Measurements from ENCODE around the gene CASP2.
A peak's percentile ranks its signal among the peaks of the same experiment; 100 is the strongest.

The CASP2 gene

DNA sequence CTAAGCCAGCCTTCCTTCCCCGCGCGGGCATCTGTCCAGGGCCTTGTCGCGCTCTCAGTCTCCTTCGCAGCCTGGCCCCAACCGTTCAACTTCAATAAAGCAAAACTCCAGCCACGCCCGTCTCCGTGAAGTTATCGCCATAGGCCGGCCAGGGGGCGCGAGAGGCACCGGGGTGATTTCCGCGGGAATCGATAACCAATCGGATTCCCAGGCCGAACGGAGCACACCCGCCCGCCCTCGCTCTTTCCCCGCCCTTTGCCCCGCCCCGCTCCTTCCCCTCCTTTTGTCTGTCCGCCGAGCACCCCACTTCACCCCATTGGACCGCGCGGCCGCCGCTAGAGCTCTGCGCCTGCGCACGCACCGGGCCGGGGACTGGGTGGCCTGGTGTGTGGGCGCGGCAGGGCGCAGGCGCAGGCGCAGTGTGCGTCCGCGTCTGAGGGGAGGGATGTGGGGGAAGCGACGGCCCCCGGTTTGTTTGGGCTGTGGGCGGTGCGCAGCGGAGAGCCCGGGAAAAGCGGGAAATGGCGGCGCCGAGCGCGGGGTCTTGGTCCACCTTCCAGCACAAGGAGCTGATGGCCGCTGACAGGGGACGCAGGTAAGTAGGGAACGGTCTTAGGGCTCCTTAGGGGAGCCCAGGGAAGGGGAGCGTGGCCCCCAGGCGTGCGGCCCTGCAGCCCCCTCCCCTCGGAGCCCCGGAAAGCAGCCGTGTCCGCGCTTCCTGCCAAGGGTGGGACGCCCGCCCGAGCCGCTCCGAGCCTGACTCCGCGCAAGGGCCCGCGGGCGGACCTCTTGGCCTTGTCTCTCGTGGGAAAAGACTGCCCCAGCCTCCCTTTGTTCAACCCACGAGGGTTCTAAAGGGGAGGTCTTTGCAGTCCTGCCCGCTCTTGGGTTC is at the start of gene CASP2:
Gene CASP2 (plus strand): TSS at position 417 of the 892 bp plus-strand sequence. CDS start 105 bp downstream, at position 522.
- H3K9me3 ChIP-seq (ENCODE audit: control insufficient read depth in 1 of 2, low read length in 2 of 2) = no peaks in the 10 kb centered on the region
- peak within 1 kb of the TSS; percentile 77 for H3K27ac ChIP-seq (ENCODE audit: low read depth, low read length)
- peak within 1 kb of the TSS; percentile 84 to 88 for H3K4me3 ChIP-seq (ENCODE audit: low read depth in 1 of 2, low read length in 2 of 2)
- H3K36me3 ChIP-seq (ENCODE audit: control insufficient read depth in 1 of 2, insufficient read depth in 2 of 2, low read length in 2 of 2) = peaks cover 0 to 23% of the 10 kb centered on the region in 2 donors
- peak within 1 kb of the TSS; percentile 55 to 87 for H3K9ac ChIP-seq (ENCODE audit: low read depth in 1 of 2, low read length in 2 of 2)
- peaks cover 48 to 55% of the 10 kb centered on the region in 2 donors for H3K4me1 ChIP-seq (ENCODE audit: control insufficient read depth in 1 of 2, insufficient read depth in 2 of 2, low read length in 2 of 2)
- H3K27me3 ChIP-seq (ENCODE audit: control insufficient read depth in 1 of 2, insufficient read depth in 2 of 2, low read length in 2 of 2) = no peaks in the 10 kb centered on the region

DNA sequence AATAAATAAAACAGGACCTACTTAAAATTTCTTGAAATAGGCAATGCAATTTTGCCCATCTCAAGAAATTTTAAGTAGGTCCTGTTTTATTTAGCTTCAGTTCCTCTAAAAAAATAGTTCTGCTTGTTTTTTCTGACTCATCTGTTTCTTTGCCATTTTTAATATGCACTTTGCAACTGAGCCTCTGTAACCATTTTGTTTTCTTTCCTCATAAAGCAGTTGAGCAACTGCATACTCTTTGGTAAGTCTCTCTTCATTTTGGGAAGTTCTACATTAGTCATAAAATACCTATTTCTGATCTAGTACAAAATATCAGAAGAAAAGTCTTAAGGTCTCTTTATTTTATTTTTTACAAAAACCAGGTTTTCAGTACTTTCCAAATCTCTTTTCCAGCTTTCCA is 48.3 kb upstream of the CASP2 start:
- Histone ChIP-seq H3K27me3 (ENCODE audit: control insufficient read depth in 1 of 2, insufficient read depth in 2 of 2, low read length in 2 of 2) (no peaks in the 10 kb centered on the region), H3K36me3 (ENCODE audit: control insufficient read depth in 1 of 2, insufficient read depth in 2 of 2, low read length in 2 of 2) (no peaks in the 10 kb centered on the region), H3K9me3 (ENCODE audit: control insufficient read depth in 1 of 2, low read length in 2 of 2) (peaks cover 0 to 10% of the 10 kb centered on the region in 2 donors), H3K9ac (ENCODE audit: low read depth in 1 of 2, low read length in 2 of 2) (no peak overlapping the region), H3K4me3 (ENCODE audit: low read depth in 1 of 2, low read length in 2 of 2) (no peak overlapping the region), H3K4me1 (ENCODE audit: control insufficient read depth in 1 of 2, insufficient read depth in 2 of 2, low read length in 2 of 2) (peaks cover 16 to 17% of the 10 kb centered on the region in 2 donors), H3K27ac (ENCODE audit: low read depth, low read length) (no peak overlapping the region)

- no peaks in the 10 kb centered on the region for H3K36me3 ChIP-seq (ENCODE audit: control insufficient read depth in 1 of 2, insufficient read depth in 2 of 2, low read length in 2 of 2)
- no peak overlapping the region for H3K9ac ChIP-seq (ENCODE audit: low read depth in 1 of 2, low read length in 2 of 2)
- no peak overlapping the region for H3K27ac ChIP-seq (ENCODE audit: low read depth, low read length)
- no peak overlapping the region for H3K4me3 ChIP-seq (ENCODE audit: low read depth in 1 of 2, low read length in 2 of 2)
- H3K9me3 ChIP-seq (ENCODE audit: control insufficient read depth in 1 of 2, low read length in 2 of 2) = peaks cover 0 to 10% of the 10 kb centered on the region in 2 donors
- peaks cover 20 to 23% of the 10 kb centered on the region in 2 donors for H3K4me1 ChIP-seq (ENCODE audit: control insufficient read depth in 1 of 2, insufficient read depth in 2 of 2, low read length in 2 of 2)
- no peaks in the 10 kb centered on the region for H3K27me3 ChIP-seq (ENCODE audit: control insufficient read depth in 1 of 2, insufficient read depth in 2 of 2, low read length in 2 of 2)
These were observed 47.6 kb upstream of the CASP2 start for GRCh38 chr7:143240291-143241168.

DNA sequence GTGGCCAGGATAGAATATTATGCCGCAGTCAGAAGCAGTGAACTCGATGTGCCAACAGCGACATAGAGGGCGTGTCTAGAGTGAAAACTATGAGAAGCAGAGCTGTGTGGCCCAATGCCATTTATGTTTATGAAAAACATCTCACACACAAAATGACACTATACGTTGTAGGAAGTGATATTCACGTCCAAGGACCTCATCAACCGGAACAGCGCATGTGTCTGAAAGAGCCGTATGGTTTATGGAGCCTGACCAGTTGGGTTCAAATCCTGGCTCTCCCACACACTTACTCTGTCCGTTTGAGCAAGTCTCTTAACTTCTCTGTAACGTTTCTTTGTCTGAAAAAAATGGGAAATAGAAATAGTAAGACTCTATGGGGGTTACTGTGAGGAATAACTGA is 45.8 kb upstream of the CASP2 start:
- H3K4me1 ChIP-seq (ENCODE audit: control insufficient read depth in 1 of 2, insufficient read depth in 2 of 2, low read length in 2 of 2) = peaks cover 23 to 25% of the 10 kb centered on the region in 2 donors
- H3K4me3 ChIP-seq (ENCODE audit: low read depth in 1 of 2, low read length in 2 of 2) = no peak overlapping the region
- H3K9me3 ChIP-seq (ENCODE audit: control insufficient read depth in 1 of 2, low read length in 2 of 2) = no peaks in the 10 kb centered on the region
- no peak overlapping the region for H3K27ac ChIP-seq (ENCODE audit: low read depth, low read length)
- H3K36me3 ChIP-seq (ENCODE audit: control insufficient read depth in 1 of 2, insufficient read depth in 2 of 2, low read length in 2 of 2) = no peaks in the 10 kb centered on the region
- no peak overlapping the region for H3K9ac ChIP-seq (ENCODE audit: low read depth in 1 of 2, low read length in 2 of 2)
- no peaks in the 10 kb centered on the region for H3K27me3 ChIP-seq (ENCODE audit: control insufficient read depth in 1 of 2, insufficient read depth in 2 of 2, low read length in 2 of 2)

DNA sequence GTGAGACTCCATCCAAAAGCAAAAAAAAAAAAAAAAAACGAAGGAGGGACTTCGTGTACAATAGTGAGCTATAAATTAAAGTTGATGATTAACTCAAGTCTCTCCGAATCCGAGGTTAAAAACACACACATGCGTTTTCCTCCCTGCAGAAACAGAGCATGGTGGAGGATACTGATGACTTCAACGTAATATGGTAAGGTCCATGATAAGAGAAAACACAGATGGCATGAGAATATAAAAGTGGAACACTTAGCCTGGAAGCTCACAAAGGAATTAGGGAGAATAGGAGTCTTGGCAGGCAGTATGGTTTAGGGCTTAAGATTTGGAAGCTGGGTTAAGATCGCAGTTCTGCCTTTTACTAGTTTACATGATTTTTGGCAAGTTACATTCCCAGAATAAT is 45.0 kb upstream of the CASP2 start:
- Histone ChIP-seq H3K4me1 (ENCODE audit: control insufficient read depth in 1 of 2, insufficient read depth in 2 of 2, low read length in 2 of 2) (peaks cover 23 to 28% of the 10 kb centered on the region in 2 donors), H3K9ac (ENCODE audit: low read depth in 1 of 2, low read length in 2 of 2) (no peak overlapping the region), H3K27ac (ENCODE audit: low read depth, low read length) (no peak overlapping the region), H3K36me3 (ENCODE audit: control insufficient read depth in 1 of 2, insufficient read depth in 2 of 2, low read length in 2 of 2) (no peaks in the 10 kb centered on the region), H3K4me3 (ENCODE audit: low read depth in 1 of 2, low read length in 2 of 2) (peak overlapping the region; percentile 5 to 51), H3K9me3 (ENCODE audit: control insufficient read depth in 1 of 2, low read length in 2 of 2) (no peaks in the 10 kb centered on the region), H3K27me3 (ENCODE audit: control insufficient read depth in 1 of 2, insufficient read depth in 2 of 2, low read length in 2 of 2) (no peaks in the 10 kb centered on the region)

DNA sequence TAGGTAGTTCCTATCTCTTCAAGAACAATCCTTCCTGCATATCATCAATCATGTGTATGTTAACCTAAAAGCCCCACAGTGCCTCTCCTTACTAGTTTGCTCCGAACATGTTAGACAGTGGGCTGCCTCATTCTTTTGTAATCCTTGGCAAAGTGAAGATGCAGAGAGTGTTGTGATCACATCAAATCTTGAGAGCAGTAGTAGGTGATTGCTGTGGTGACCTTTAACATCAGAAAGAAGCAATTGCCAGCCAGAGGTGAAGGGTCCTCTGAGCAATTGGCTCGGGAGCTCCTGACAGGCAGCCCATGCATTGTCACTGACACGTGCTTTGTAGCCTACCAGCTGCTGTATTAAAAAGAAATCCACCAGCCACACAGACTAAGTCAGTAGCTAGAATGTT is 44.5 kb upstream of the CASP2 start:
- Histone ChIP-seq H3K4me1 (ENCODE audit: control insufficient read depth in 1 of 2, insufficient read depth in 2 of 2, low read length in 2 of 2) (peaks cover 23 to 31% of the 10 kb centered on the region in 2 donors), H3K27me3 (ENCODE audit: control insufficient read depth in 1 of 2, insufficient read depth in 2 of 2, low read length in 2 of 2) (no peaks in the 10 kb centered on the region), H3K9ac (ENCODE audit: low read depth in 1 of 2, low read length in 2 of 2) (no peak overlapping the region), H3K27ac (ENCODE audit: low read depth, low read length) (no peak overlapping the region), H3K9me3 (ENCODE audit: control insufficient read depth in 1 of 2, low read length in 2 of 2) (no peaks in the 10 kb centered on the region), H3K36me3 (ENCODE audit: control insufficient read depth in 1 of 2, insufficient read depth in 2 of 2, low read length in 2 of 2) (no peaks in the 10 kb centered on the region), H3K4me3 (ENCODE audit: low read depth in 1 of 2, low read length in 2 of 2) (peak overlapping the region; percentile 5 to 51)

GRCh38 chr7:143244321-143244720 is 43.8 kb upstream of the CASP2 start:
- H3K9ac ChIP-seq (ENCODE audit: low read depth in 1 of 2, low read length in 2 of 2) = no peak overlapping the region
- H3K27me3 ChIP-seq (ENCODE audit: control insufficient read depth in 1 of 2, insufficient read depth in 2 of 2, low read length in 2 of 2) = no peaks in the 10 kb centered on the region
- peaks cover 26 to 38% of the 10 kb centered on the region in 2 donors for H3K4me1 ChIP-seq (ENCODE audit: control insufficient read depth in 1 of 2, insufficient read depth in 2 of 2, low read length in 2 of 2)
- no peaks in the 10 kb centered on the region for H3K36me3 ChIP-seq (ENCODE audit: control insufficient read depth in 1 of 2, insufficient read depth in 2 of 2, low read length in 2 of 2)
- H3K4me3 ChIP-seq (ENCODE audit: low read depth in 1 of 2, low read length in 2 of 2) = no peak overlapping the region
- no peak overlapping the region for H3K27ac ChIP-seq (ENCODE audit: low read depth, low read length)
- no peaks in the 10 kb centered on the region for H3K9me3 ChIP-seq (ENCODE audit: control insufficient read depth in 1 of 2, low read length in 2 of 2)

- peaks cover 26 to 38% of the 10 kb centered on the region in 2 donors for H3K4me1 ChIP-seq (ENCODE audit: control insufficient read depth in 1 of 2, insufficient read depth in 2 of 2, low read length in 2 of 2)
- no peaks in the 10 kb centered on the region for H3K27me3 ChIP-seq (ENCODE audit: control insufficient read depth in 1 of 2, insufficient read depth in 2 of 2, low read length in 2 of 2)
- H3K9me3 ChIP-seq (ENCODE audit: control insufficient read depth in 1 of 2, low read length in 2 of 2) = no peaks in the 10 kb centered on the region
- no peak overlapping the region for H3K27ac ChIP-seq (ENCODE audit: low read depth, low read length)
- H3K36me3 ChIP-seq (ENCODE audit: control insufficient read depth in 1 of 2, insufficient read depth in 2 of 2, low read length in 2 of 2) = no peaks in the 10 kb centered on the region
- H3K4me3 ChIP-seq (ENCODE audit: low read depth in 1 of 2, low read length in 2 of 2) = no peak overlapping the region
- no peak overlapping the region for H3K9ac ChIP-seq (ENCODE audit: low read depth in 1 of 2, low read length in 2 of 2)
These were observed 43.0 kb upstream of the CASP2 start for GRCh38 chr7:143245123-143245522.

- no peaks in the 10 kb centered on the region for H3K9me3 ChIP-seq (ENCODE audit: control insufficient read depth in 1 of 2, low read length in 2 of 2)
- H3K9ac ChIP-seq (ENCODE audit: low read depth in 1 of 2, low read length in 2 of 2) = no peak overlapping the region
- no peak overlapping the region for H3K27ac ChIP-seq (ENCODE audit: low read depth, low read length)
- peaks cover 24 to 38% of the 10 kb centered on the region in 2 donors for H3K4me1 ChIP-seq (ENCODE audit: control insufficient read depth in 1 of 2, insufficient read depth in 2 of 2, low read length in 2 of 2)
- no peaks in the 10 kb centered on the region for H3K36me3 ChIP-seq (ENCODE audit: control insufficient read depth in 1 of 2, insufficient read depth in 2 of 2, low read length in 2 of 2)
- no peaks in the 10 kb centered on the region for H3K27me3 ChIP-seq (ENCODE audit: control insufficient read depth in 1 of 2, insufficient read depth in 2 of 2, low read length in 2 of 2)
- no peak overlapping the region for H3K4me3 ChIP-seq (ENCODE audit: low read depth in 1 of 2, low read length in 2 of 2)
These were observed 40.8 kb upstream of the CASP2 start for GRCh38 chr7:143247372-143247771.
